Measurements from ENCODE around the gene ARHGEF28.

Gene ARHGEF28

DNA sequence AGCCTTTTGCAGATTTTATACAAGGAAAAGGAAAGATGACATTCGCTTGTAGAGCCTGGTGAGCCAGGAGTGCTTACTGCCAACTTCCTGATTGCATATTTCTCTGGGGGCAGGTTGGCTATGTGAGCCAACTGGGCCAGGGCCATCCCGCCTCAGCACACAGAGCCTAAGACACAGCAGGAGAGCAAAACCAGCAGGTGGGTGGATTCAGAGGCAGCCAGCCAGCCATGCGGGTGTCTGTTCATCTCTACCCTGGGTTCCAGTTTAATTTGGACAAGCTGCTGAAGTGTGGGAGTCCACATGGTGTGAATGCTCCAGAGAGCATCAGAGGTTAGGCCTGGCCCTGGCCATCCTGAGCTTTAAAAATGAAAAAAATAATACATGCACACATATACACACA, 291.4 kb downstream of the ARHGEF28 start:
- in situ Hi-C loops (cut with HindIII; ENCODE audit: low sequenced_read_pairs), result no loop called here

DNA sequence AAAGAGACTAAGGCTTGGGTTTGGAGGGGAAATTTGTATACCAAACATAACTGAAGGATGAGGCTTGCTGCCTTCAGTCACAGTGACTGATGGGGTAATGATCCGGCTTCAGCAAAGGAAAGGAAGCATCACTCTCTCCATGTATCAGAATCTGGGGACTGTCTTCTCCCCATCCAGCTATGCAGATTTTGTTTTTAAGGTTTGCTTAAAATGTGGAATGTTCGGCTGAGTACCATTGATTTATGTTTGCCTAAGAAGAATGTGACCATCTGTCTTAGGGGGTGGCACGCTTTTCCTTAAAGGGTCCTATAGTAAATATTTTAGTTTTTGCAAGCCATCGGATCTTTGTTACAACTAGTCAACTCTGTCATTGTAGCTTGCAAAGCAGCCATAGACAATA, 291.9 kb downstream of the ARHGEF28 start:
- in situ Hi-C loops (cut with HindIII; ENCODE audit: low sequenced_read_pairs), result no loop called here

DNA sequence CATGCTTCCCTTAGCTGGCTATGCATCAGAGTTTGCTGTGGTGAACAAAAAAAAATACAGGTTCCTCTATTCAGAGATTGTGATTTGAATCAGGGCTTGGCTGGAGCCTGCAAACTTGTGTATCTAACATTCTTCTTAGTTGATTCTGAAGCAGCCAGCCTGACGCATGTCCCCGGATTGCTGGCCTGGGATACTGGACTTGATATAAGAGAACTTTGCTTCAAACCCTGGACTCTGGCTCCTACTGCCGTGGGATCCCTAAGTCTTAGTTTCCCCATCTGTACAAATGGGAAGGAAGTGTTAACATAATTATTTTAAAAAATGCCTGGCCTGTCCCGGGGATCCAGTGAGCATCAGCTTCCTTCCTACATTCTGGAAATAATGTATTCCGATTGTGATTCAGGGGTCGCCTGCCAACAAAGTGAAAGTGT, 292.8 kb downstream of the ARHGEF28 start:
- in situ Hi-C loops (cut with HindIII; ENCODE audit: low sequenced_read_pairs), result no loop called here

DNA sequence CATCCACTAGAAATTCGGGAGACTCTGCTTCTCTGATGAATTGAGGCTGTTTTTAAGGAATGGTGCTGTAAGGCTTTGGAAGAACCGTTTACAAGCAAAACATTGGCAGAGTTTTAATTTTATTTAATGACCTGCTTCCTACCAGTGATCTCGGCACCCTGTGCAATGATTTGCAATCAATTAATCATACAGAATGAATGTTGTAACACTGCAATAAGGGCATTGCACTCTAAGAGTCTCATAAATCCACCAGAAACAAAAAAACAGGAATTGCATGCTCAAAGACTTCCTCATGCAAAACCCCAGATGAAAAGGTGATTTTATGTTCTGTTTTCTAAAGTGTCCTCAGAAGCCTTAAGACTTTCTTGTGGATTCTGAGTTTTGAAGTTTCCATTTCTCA, 295.7 kb downstream of the ARHGEF28 start:
- in situ Hi-C loops (cut with HindIII; ENCODE audit: low sequenced_read_pairs), result no loop called here

DNA sequence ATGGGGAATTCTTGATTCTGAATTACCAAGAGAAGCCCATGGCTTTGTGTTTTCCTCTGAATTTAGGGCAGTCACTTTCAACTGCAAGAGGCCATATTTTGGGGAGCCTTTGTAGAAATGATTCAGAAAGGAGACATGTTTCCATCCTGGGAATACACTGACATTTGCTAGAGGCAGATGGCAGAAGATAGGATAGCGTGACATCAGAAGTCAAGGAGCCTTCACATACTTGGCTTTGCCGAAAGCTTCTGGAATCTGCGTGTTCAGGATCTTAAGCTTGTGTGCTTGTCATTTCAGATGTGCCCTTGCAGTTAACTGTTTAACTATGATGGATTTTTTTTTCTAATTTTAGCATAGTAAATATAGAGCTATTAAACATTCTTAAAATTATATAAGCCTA, 296.2 kb downstream of the ARHGEF28 start:
- in situ Hi-C loops (cut with HindIII; ENCODE audit: low sequenced_read_pairs), result no loop called here

DNA sequence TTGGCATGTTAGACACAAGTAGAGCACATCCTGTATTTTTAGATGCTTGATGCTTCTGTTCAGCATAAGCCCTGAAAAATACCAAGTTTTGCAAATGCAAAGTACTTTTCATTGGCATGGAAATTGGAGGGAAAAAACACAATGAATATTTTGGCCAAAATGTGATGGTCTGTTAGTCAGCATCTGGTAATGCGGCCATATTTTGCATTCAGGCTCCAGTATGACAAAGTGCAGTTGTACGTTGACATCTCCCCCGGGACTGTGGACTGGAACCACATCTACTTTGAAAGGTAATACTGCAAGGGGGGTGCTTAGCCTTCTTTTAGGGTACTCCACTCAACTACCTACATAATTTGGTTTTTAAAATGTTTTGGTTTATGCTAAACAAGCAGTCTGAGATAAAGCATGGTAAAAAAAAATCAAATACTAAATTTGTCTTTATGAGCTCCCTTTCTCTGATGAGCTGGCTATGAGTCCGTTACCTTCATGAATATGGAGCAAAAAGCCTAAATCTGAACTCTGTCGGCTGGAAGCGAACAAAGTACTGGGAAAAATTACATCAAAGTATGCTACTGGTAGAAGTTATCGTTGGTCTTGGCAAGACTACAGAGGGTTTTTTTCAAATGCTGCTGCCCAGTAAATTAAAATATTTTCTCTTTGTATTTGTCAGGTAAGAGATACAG, 297.0 kb downstream of the ARHGEF28 start:
- in situ Hi-C loops (cut with HindIII; ENCODE audit: low sequenced_read_pairs), result no loop called here

DNA sequence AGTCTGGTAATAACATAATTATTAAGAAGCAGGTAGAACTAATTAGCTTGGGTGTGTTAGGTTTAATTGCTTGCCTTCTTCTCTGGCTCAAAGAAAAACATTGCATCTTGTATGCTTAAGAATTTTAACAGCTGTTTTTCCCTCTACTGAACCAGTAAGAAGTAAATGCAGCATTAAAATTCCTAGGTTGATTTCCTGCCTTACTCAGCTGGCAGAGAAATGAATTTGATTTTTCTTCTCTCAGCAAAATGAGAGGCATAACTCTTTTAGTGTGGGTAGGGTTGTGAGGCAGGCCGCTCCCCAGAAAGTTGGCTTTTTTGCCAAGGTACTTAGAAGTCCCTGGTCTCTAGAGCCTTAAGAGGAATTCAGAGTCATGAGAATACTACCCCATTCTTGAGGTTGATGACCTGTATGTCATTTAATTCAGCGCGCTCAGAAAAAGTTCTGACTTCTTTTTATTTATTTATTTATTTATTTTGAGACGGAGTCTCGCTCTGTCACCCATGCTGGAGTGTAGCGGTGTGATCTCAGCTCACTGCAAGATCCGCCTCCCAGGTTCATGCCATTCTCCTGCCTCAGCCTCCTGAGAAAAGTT, 302.6 kb downstream of the ARHGEF28 start:
- in situ Hi-C loops (cut with HindIII; ENCODE audit: low sequenced_read_pairs), result no loop called here

DNA sequence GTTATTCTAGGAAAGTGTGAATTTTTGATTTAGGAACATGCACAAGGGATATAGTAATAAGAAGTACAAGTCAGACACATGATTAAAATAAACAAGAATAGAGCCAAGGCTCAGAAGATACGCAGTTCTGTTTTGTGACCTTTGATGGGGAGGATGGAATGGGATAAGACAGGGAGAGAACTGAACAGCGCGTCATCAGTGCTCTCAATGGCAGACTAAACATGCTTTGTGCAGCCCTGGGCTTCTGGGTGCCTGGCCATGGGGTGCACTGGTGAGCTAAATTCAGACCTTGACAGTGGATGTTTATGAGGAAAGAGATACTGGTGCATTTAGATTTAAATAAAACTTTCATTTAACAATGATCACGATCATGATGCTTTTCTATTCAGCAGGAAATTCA, 309.7 kb downstream of the ARHGEF28 start:
- in situ Hi-C loops (cut with HindIII; ENCODE audit: low sequenced_read_pairs), result no loop called here

DNA sequence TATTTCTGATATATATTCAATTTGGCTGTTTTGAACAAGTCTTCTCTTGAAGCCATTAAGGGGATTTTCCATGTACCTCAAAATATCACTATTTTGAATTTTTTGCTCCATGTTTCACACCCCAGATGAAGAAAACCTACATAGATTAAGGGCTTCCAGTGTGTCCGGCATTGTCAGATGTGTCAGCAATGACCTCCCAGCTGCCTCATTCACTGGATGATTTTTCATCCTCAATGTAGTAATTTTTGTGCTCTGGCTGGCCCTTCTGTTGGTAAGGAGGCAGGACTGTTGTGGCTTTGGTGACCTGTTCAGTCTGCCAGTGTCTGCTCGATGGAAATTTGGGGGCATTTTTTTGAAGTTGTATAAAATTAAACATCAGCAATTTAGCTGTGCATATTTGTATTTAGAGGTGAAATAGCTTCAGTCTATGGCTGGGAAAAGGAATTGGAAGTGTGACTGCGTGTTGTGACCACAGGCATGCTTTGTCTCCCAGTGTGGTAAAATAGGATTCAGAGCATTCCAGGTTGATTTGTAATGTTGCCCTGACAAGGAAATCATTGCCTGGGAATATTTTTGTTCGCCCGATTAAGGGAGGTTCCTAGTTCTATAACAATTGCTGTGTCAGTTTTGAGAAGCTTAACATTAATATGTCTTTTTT, 312.4 kb downstream of the ARHGEF28 start:
- in situ Hi-C loops (cut with HindIII; ENCODE audit: low sequenced_read_pairs), result no loop called here

DNA sequence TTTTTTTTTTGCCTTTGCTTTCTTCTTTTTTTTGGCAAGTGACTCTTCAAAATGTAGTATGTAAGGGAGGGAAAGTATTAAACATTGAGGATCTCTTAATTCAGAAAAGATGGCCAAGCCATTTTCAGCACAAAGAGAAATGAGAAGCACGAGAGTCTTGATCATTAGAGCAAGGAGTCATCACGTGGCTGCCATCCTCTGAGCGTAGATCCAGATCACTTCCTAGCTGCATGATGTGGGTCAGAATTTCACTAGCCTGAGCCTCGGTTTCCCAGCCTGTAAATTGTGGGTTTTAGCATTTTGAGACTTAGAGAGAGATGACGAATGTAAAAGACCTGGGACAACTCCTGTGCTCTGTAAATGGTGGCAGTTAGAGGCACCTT, 312.9 kb downstream of the ARHGEF28 start:
- in situ Hi-C loops (cut with HindIII; ENCODE audit: low sequenced_read_pairs), result no loop called here

DNA sequence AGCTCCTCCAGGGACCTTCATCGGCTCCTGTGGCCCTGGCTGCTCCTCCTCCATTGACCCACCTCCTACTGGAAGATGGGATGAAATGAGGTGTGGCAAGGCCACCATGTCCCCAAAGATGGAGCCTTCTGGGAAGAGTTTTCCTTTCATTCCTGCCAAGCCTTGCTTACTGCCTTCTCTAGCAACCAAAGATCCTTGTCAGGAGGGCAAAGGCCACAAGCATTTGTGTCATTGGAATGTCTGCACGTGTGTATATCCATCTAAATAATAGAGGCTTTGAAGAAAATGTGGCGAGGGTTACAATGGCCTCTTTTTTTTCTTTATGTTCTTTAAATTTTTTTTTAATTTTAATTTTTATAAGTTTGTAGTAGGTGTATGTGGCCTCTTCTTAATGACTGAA, 313.6 kb downstream of the ARHGEF28 start:
- in situ Hi-C loops (cut with HindIII; ENCODE audit: low sequenced_read_pairs), result no loop called here

DNA sequence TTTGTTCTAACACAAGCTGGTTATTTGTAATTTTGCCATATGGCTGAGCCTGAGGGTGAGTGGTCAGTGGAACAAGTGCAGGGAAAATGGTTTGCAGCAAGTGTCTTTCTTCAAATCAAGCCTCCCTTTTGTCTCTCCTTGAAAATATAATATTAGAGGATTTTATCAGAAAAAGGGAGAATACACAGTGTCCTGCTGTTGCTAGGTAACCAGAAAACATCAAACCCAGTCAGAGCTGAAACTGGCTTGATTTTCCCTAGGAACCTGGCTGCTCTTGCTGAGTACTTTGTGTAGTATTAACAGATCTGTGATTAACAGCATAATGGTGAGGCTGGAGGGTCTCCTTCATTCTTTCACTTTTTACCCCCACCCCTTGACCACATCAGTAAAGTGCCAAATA, 314.0 kb downstream of the ARHGEF28 start:
- in situ Hi-C loops (cut with HindIII; ENCODE audit: low sequenced_read_pairs), result no loop called here

DNA sequence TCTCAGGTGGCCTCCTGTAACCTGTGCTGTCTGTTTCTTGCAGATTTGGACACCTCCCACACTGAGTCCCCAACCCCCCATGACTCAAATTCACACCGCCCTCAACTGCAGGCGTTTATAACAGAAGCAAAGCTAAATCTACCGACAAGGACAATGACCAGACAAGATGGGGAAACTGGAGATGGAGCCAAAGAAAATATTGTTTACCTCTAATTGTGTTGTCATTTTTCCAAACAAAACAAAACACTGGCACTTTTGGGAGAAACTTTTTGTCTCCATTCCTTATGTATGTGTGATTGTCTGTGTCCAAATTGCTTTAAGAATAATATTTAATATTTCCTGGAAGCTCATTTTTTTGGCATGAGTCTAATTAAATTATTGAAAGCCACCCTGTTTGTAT, 314.8 kb downstream of the ARHGEF28 start:
- in situ Hi-C loops (cut with HindIII; ENCODE audit: low sequenced_read_pairs), result no loop called here

DNA sequence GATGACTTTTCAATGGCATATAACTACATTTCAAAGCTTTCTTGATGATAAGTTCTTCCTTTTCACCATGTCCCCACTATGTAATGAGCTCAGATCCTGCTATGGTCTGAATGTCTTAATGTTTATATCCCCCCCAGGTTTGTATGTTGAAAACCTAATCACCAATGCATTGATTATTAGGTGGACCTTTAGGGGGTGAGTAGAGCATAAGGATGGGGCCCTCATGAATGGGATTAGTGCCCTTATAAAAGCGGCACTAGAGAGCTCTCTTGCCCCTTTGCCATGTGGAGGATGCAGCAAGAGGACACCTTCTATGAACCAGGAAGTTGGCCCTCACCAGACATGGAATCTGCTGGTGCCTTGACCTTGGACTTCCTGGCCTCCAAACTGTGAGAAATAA, 316.8 kb downstream of the ARHGEF28 start:
- in situ Hi-C loops (cut with HindIII; ENCODE audit: low sequenced_read_pairs), result no loop called here

DNA sequence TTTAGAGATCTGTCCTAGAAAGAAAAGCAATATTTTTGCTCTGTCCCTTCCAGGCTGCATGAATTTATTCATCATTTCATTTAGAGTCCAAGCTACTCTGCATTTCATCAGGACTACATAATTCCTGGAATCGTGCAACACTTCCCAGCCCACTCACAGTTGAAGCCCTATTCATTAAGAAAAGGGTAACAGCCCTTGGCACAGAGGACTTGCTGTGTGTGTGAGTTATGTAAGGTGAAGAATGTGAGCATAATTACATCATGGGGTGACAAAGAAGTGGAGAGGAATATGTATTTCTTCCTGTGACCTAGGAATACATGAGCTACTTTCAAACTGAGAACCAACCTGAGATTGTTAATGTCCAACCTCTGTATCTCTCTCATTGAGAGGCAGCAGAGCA, 317.4 kb downstream of the ARHGEF28 start:
- in situ Hi-C loops (cut with HindIII; ENCODE audit: low sequenced_read_pairs), result no loop called here

DNA sequence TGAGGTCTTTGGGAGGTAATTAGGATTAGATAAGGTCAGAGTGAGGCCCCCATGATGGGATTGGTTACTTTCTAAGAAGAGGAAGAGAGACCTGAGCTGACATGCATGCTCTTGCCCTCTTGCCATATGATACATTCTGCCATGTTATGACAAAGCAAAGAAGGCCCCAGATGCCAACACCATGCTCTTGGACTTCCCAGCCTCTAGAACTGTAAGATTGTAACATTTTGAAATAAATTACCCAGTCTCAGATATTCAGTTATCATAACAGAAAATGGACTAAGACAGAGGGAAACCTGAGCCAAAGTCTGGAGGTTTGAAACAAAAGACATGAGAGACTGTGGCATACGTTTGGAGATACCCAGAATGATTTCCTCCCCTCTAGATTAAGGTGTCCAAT, 318.6 kb downstream of the ARHGEF28 start:
- in situ Hi-C loops (cut with HindIII; ENCODE audit: low sequenced_read_pairs), result no loop called here

DNA sequence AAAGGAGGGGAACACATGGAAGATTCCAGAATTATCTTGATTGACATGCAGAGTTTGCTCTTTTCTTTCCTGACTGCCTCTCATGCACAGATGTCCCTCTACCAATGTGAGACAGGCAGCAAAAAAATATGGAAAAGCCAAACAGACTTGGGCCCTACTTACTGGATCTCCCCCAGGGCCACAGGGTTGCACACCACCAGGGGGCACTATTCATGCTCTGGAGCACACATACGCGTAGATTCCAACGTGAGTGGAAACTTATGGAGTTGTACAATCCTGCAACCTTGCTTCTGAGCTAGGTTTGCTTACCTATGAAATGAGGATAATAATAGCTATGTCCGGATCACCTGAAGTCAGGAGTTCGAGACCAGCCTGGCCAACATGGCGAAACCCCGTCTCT, 319.5 kb downstream of the ARHGEF28 start:
- in situ Hi-C loops (cut with HindIII; ENCODE audit: low sequenced_read_pairs), result no loop called here

DNA sequence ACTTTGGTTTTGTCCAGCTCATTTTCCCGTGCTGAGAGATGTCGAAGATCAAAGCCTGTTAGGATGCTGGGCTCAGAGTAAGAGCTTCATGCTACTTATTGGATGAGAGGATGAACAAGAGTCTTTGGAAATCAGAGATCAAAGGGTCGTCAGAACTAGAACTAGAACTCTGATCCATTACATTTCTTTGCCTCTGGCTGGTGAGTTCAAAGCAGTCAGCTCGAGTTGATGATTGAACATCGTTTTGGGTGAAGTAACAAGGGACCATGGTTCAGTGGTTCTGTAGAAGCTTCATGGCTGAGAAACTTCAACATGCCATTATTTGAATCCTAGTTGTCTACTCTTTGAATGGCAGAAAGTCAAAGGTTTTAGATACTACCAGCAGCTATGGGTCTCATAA, 320.3 kb downstream of the ARHGEF28 start:
- in situ Hi-C loops (cut with HindIII; ENCODE audit: low sequenced_read_pairs), result no loop called here

DNA sequence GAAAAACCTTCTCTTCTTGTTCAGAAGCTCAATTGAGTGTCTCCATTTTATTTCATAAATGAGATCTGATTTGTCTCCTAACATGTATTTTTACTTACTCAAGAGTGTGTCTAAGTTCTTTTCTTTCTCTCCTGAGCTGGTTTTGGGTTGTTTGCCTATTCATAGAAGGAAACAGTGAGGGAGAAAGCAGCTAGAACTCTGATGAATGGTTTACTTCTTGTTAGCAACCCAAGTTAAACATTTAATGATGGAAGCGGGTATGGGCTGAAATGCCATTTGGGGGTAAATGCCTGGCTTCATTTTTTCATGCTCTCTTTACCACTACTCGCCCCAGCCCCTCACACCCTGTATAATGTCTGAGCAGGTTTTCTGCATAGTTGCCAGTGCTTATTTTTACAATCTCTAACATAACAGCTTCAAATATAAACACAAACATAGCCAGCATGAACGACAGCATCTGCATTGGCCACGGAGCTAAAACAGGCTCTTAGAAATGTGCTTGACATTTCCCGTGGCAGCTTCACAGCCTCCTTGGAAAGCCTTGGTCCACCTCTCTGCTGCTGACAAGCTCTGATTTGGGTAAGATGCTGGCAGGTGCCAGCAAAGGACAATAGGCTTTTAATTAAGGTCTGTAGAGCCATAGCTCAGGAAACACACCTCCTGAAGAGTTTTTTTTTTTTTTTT, 321.1 kb downstream of the ARHGEF28 start:
- in situ Hi-C loops (cut with HindIII; ENCODE audit: low sequenced_read_pairs), result no loop called here

DNA sequence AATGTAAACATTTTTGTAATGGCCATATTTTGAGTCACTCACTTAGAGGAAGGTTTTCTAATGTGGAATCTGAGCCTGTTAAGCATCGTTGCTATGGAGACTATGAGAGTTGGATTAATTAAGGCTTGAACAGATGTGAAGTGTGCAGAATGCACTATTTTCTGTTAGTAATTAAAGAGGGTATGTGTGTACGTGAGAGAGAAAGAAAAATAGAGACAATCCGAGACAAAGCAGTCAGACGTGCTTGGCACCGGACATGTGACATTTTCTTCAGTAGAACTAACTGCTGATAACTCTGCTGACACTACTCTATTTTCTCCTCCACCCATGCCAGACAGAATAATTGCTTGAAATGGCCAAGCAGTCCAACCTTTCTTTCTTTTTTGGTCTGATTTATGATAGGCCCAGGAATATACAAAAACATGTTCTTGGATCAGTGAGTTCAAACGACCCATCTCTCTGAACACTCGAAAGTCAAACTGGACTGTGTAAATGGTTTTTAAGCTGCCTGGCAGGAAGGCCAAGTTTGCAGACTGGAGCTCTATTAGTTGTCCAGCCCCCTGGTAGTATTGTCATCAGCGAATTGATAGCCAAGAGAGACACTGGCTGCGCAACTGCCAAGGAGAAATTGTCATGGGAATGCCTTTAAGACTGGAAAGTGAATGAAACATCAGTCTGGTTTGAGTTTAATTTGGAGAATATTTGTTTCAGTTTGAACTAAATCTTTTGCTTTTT, 322.1 kb downstream of the ARHGEF28 start:
- in situ Hi-C loops (cut with HindIII; ENCODE audit: low sequenced_read_pairs), result no loop called here

DNA sequence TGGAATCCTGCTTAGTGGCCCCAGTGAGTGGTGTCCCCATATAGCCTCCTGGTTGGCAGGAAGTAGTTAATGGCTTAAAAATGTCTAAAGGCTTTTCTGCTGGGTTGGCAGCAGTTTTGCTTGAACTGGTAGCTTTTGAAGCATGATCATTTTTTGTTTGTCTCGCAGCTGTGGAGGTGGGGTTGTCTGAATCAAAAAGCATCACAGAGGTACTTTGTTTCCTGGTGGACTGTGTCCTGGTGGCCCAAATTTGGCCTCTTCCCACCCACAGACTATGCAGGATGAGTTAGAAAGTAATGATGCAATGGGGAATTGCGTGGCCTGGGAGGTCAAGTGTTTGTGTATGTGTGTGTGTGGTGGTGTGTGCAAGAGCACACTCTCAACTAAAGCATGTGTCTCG, 322.7 kb downstream of the ARHGEF28 start:
- in situ Hi-C loops (cut with HindIII; ENCODE audit: low sequenced_read_pairs), result no loop called here

Data from endothelial cell of hepatic sinusoid (primary cell).